HepG2 (cell line): ENCODE results near the gene PSMC3IP. TPM values are rescaled to one million over a fixed set of nuclear protein-coding genes. Genes with fewer than 3 reads are reported as not detected.

Source experiments
- ARID4A ChIP-seq: sonication (generic); formaldehyde crosslinking; IDR thresholded peaks from 2 replicates; pipeline ENCODE4 v1.5.0; 2020; ENCODE audit warnings: mild to moderate bottlenecking, missing genetic modification reagents, borderline replicate concordance
- ATF7-NPFF ChIP-seq: sonication (generic); formaldehyde crosslinking; IDR thresholded peaks from 2 replicates; pipeline ENCODE4 v1.8.1; 2023; ENCODE audit warnings: mild to moderate bottlenecking, low read depth, missing genetic modification reagents, moderate library complexity
- CSRNP1 ChIP-seq: sonication (generic); formaldehyde crosslinking; IDR thresholded peaks from 2 replicates; pipeline ENCODE4 v1.8.1; 2023; ENCODE audit warnings: mild to moderate bottlenecking, missing genetic modification reagents
- GTF2F1 ChIP-seq: fragments of 150-350 bp; IDR thresholded peaks from 2 replicates; pipeline ENCODE4 v1.6.1; 2014; ENCODE audit warnings: low read length
- GZF1 ChIP-seq: sonication (generic); formaldehyde crosslinking; IDR thresholded peaks from 2 replicates; pipeline ENCODE4 v1.5.1; 2020; ENCODE audit warnings: mild to moderate bottlenecking, missing genetic modification reagents
- IKZF1 ChIP-seq: fragments of 450-650 bp; IDR thresholded peaks from 2 replicates; pipeline ENCODE4 v1.7.1; 2016
- IRX3 ChIP-seq: sonication (generic); formaldehyde crosslinking; IDR thresholded peaks from 2 replicates; pipeline ENCODE4 v1.8.1; 2023; ENCODE audit warnings: mild to moderate bottlenecking, low read depth, missing genetic modification reagents, borderline replicate concordance
- ISX ChIP-seq: sonication (generic); formaldehyde crosslinking; conservative IDR thresholded peaks from 2 replicates; pipeline ENCODE4 v1.5.0; 2020; ENCODE audit warnings: missing genetic modification reagents
- MTERF4 ChIP-seq: sonication (generic); formaldehyde crosslinking; IDR thresholded peaks from 2 replicates; pipeline ENCODE4 v1.8.0; 2023; ENCODE audit warnings: mild to moderate bottlenecking, missing genetic modification reagents
- PTBP1 ChIP-seq: fragments of 200-400 bp; formaldehyde crosslinking; IDR thresholded peaks from 2 replicates; pipeline ENCODE4 v1.6.1; 2018; ENCODE audit warnings: low read length, low read depth; ENCODE audit not compliant: poor library complexity, severe bottlenecking
- TAF15 ChIP-seq: fragments of 200-400 bp; formaldehyde crosslinking; IDR thresholded peaks from one replicate; pipeline ENCODE4 v1.6.1; 2018; ENCODE audit warnings: mild to moderate bottlenecking, low read depth, low read length; ENCODE audit not compliant: poor library complexity, severe bottlenecking
- ZBTB38 ChIP-seq: sonication (generic); formaldehyde crosslinking; IDR thresholded peaks from 2 replicates; pipeline ENCODE4 v1.5.1; 2020; ENCODE audit warnings: mild to moderate bottlenecking, missing genetic modification reagents
- ZMAT3 ChIP-seq: sonication (generic); formaldehyde crosslinking; conservative IDR thresholded peaks from 2 replicates; pipeline ENCODE4 v1.7.0; 2021; ENCODE audit warnings: missing genetic modification reagents
- ZNF142 ChIP-seq: sonication (generic); formaldehyde crosslinking; IDR thresholded peaks from 2 replicates; pipeline ENCODE4 v1.4.0; 2020; ENCODE audit warnings: missing genetic modification reagents
- ZNF251 ChIP-seq: sonication (generic); formaldehyde crosslinking; IDR thresholded peaks from 2 replicates; pipeline ENCODE4 v1.9.0; 2021; ENCODE audit warnings: mild to moderate bottlenecking, missing genetic modification reagents
- ZNF34 ChIP-seq: sonication (generic); formaldehyde crosslinking; IDR thresholded peaks from 2 replicates; pipeline ENCODE4 v1.4.0; 2020; ENCODE audit warnings: mild to moderate bottlenecking, missing genetic modification reagents, borderline replicate concordance
- ZNF558 ChIP-seq: sonication (generic); formaldehyde crosslinking; IDR thresholded peaks from 2 replicates; pipeline ENCODE4 v1.9.0; 2022; ENCODE audit warnings: mild to moderate bottlenecking, missing genetic modification reagents, borderline replicate concordance
- ZNF598 ChIP-seq: sonication (generic); formaldehyde crosslinking; IDR thresholded peaks from 2 replicates; pipeline ENCODE4 v1.5.1; 2020; ENCODE audit warnings: mild to moderate bottlenecking, missing genetic modification reagents, borderline replicate concordance
- polyA plus RNA-seq, 8 experiments: library from polyadenylated mRNA; depleted of rRNA in 3 of 8; stranded (reverse) in 7 of 8; unstranded in 1 of 8; fragments of >200 nt; fragmentation: Illumina TruSeq in 4 of 8; extraction: Trizol in 4 of 8; gene quantifications; 2 replicates each; pipeline versions ENCODE4 v1.2.1 to v1.2.3, GENCODE V29; 2011 to 2016; ENCODE audit warnings: low read depth in 4 of 8, missing spikeins in 1 of 8, mixed read lengths in 1 of 8; ENCODE audit not compliant: insufficient read depth in 1 of 8
- total RNA-seq, 5 experiments: library from RNA; depleted of rRNA; stranded (reverse); fragments of >200 nt; fragmentation: Illumina TruSeq; extraction: Trizol; gene quantifications; 2 replicates each; pipeline ENCODE4 v1.2.3, GENCODE V29; 2016; ENCODE audit warnings: low read depth in 1 of 5

Gene PSMC3IP
- total and polyA plus RNA-seq, 2 of the 13 experiments (the other 11 are each of a cell fraction or from before 2014, with no cell fraction given): 6.5 to 22.4 TPM

GRCh38 chr17:42536048-42536371 is 41.5 kb downstream of the PSMC3IP start, which contains the start of gene NAGLU (continued):
- peak; percentile 79; the same call in 1 of the 2 replicates for TF ChIP-seq ARID4A (CRISPR knock-in tag)
- peak; percentile 40 for TF ChIP-seq TAF15
- TF ChIP-seq IKZF1: no peak
- no peak for TF ChIP-seq ZBTB38
- TF ChIP-seq ZNF34 (CRISPR knock-in tag): no peak
- no peak for TF ChIP-seq ZNF598 (CRISPR knock-in tag)
- no peak for TF ChIP-seq IRX3 (CRISPR knock-in tag)
- no peak for TF ChIP-seq ZNF142 (CRISPR knock-in tag)
- TF ChIP-seq ISX (CRISPR knock-in tag): 0 out of 2 replicates have a peak, but pooled peaks have one; percentile 28
- no peak for TF ChIP-seq GZF1 (CRISPR knock-in tag)
- TF ChIP-seq ZMAT3 (CRISPR knock-in tag): no peak
- no peak for TF ChIP-seq CSRNP1 (CRISPR knock-in tag)
- TF ChIP-seq MTERF4: no peak
- no peak for TF ChIP-seq PTBP1
- TF ChIP-seq ZNF558 (CRISPR knock-in tag): no peak
- TF ChIP-seq GTF2F1: no peak
- no peak; the same call in 1 of the 2 replicates for TF ChIP-seq ATF7-NPFF (CRISPR knock-in tag)
- no peak for TF ChIP-seq ZNF251 (CRISPR knock-in tag)
